Esophagus squamous epithelium (tissue), 5 donors: ENCODE measurements around the gene PIAS2. TPM values are rescaled to one million over a fixed set of nuclear protein-coding genes. Genes with fewer than 3 reads are reported as not detected.

Source experiments
- DNase-seq: peaks from one replicate; lab custom pipeline; 2025; lab: John Stamatoyannopoulos, UW
- H3K27ac ChIP-seq, 4 donors: fragments of 200-600 bp; sonication (generic); one replicate each; pipeline ENCODE4 v1.5.1; 2016 to 2019; ENCODE audit warnings: mild to moderate bottlenecking in 1 of 4
- H3K27me3 ChIP-seq, 4 donors: fragments of 200-600 bp; sonication (generic); 1 replicate in 3 of 4; 2 replicates in 1 of 4; pipeline versions ENCODE4 v1.5.1 to v1.6.0; 2017 to 2021; ENCODE audit warnings: antibody characterized with exemption in 1 of 4
- H3K36me3 ChIP-seq, 3 donors: fragments of 200-600 bp; sonication (generic); one replicate each; pipeline ENCODE4 v1.5.1; 2016 to 2019
- H3K4me1 ChIP-seq, 3 donors: fragments of 200-600 bp; sonication (generic); one replicate each; pipeline ENCODE4 v1.5.1; 2017 to 2019
- H3K4me3 ChIP-seq, 4 donors: fragments of 200-600 bp; sonication (generic); 1 replicate in 3 of 4; 2 replicates in 1 of 4; pipeline ENCODE4 v1.5.1; 2016 to 2019; ENCODE audit warnings: mild to moderate bottlenecking in 2 of 4, moderate library complexity in 1 of 4
- H3K9me3 ChIP-seq, 3 donors: fragments of 200-600 bp; sonication (generic); one replicate each; pipeline ENCODE4 v1.5.1; 2016 to 2019
- CTCF ChIP-seq, 6 experiments: fragments of 450-650 bp in 4 of 6; fragments of 200-600 bp in 2 of 6; sonication (generic) in 2 of 6; IDR thresholded peaks; one replicate each; pipeline ENCODE4 v1.5.1; 2016 to 2019; ENCODE audit warnings: antibody characterized with exemption in 6 of 6, mild to moderate bottlenecking in 4 of 6, moderate library complexity in 4 of 6
- POLR2A ChIP-seq, 4 donors: fragments of 450-650 bp; IDR thresholded peaks; one replicate each; pipeline ENCODE4 v1.6.1; 2017; ENCODE audit warnings: antibody characterized with exemption in 4 of 4, mild to moderate bottlenecking in 4 of 4, moderate library complexity in 3 of 4
- WGBS, 2 donors: methylation state at CpG; one replicate each; pipeline ENCODE4 v1.1.5; 2018; 5-methylcytosine and 5-hydroxymethylcytosine counted together
- intact Hi-C: fragments of 100-400 bp; cut with DNase I; formaldehyde crosslinking; loops from one replicate; pipeline ENCODE4 v1.15.0; 2022
- total RNA-seq, 4 donors: library from RNA; depleted of rRNA; stranded (reverse); fragments of >200 nt; gene quantifications; one replicate each; pipeline ENCODE4 v1.1.0, GENCODE V29; 2016
- donor health status: DM: yes; HTN: yes; CAD: no.

PIAS2 gene
- total RNA-seq, 4 donors from 2014 or later: 6.0 to 24.0 (median 12.0) TPM

DNA sequence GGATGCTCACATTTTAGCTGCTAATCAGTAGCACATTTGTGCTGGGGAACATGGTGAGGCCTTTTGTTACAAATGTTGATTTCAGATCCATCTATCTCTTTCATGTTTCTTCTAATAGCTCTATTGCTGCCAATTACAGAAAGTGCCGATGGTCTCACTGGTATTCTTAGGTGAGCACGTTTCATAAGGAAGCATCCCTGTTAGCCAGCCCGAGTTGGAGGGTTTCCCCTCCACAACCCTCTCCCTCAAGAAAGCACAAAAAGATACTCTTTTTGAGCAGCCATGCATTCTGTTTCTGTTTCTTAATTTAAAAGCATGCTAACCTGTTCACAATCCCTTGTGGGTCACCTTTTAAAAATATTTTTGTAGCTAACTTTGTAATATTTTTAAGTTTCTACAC, 129.6 kb downstream of the PIAS2 start:
- intact Hi-C loops: no loop called here
- H3K27ac ChIP-seq: no peak overlapping the region
- 70 to 74% methylated on average over 3 of the region's 3 CpGs for WGBS, 2 donors
- H3K9me3 ChIP-seq: no peaks in the 10 kb centered on the region
- H3K4me1 ChIP-seq: no peaks in the 10 kb centered on the region
- no peak for TF ChIP-seq CTCF (IDR thresholded peaks at IDR 0.05)
- TF ChIP-seq POLR2A (IDR thresholded peaks at IDR 0.05): no peak
- no peak overlapping the region for H3K4me3 ChIP-seq
- DNase-seq: no peak
- no peaks in the 10 kb centered on the region for H3K36me3 ChIP-seq
- no peaks in the 10 kb centered on the region for H3K27me3 ChIP-seq

- H3K4me1 ChIP-seq: no peaks in the 10 kb centered on the region
- H3K27me3 ChIP-seq: peaks cover 0 to 8% (median 0%) of the 10 kb centered on the region in 4 donors
- intact Hi-C loops: no loop called here
- H3K4me3 ChIP-seq: no peak overlapping the region
- TF ChIP-seq CTCF (IDR thresholded peaks at IDR 0.05) (no peak), POLR2A (IDR thresholded peaks at IDR 0.05) (no peak)
- WGBS, 2 donors: 48 to 55% methylated on average over 3 to 5 of the region's 5 CpGs
- no peaks in the 10 kb centered on the region for H3K36me3 ChIP-seq
- H3K9me3 ChIP-seq: no peaks in the 10 kb centered on the region
- DNase-seq: no peak
- H3K27ac ChIP-seq: no peak overlapping the region
Measured at GRCh38 chr18:46772357-46772756, 144.9 kb downstream of the PIAS2 start.

- H3K36me3 ChIP-seq: no peaks in the 10 kb centered on the region
- H3K9me3 ChIP-seq: no peaks in the 10 kb centered on the region
- intact Hi-C loops: no loop called here
- H3K4me3 ChIP-seq: no peak overlapping the region
- H3K27ac ChIP-seq: no peak overlapping the region
- DNase-seq: no peak
- TF ChIP-seq CTCF (IDR thresholded peaks at IDR 0.05) (no peak), POLR2A (IDR thresholded peaks at IDR 0.05) (no peak)
- WGBS, 2 donors: 55 to 60% methylated on average over 2 to 3 of the region's 3 CpGs
- H3K4me1 ChIP-seq: no peaks in the 10 kb centered on the region
- H3K27me3 ChIP-seq: peaks cover 0 to 8% (median 0%) of the 10 kb centered on the region in 4 donors
Measured at GRCh38 chr18:46771141-46771540, 146.2 kb downstream of the PIAS2 start.

DNA sequence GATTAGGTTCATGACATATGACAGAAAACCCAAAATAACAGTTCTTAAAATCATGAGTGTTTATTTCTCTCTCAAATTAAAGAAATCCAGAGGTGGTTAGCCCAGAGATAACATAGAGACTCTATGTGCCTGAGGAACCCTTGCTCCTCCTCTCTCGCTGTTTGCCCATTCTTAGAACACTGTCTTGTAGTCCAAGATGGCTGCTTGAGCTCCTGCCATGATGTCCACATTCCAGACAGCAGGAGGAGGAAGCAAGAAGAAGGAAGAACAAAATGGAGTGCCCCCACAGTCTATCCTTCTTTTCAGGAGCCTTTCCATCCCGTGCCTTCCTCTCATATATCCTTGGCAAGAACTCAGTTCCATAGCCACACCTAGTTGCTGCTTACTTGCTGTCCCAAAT, 146.6 kb downstream of the PIAS2 start:
- Histone ChIP-seq H3K4me1 (no peaks in the 10 kb centered on the region), H3K36me3 (no peaks in the 10 kb centered on the region), H3K9me3 (no peaks in the 10 kb centered on the region), H3K27ac (no peak overlapping the region), H3K4me3 (no peak overlapping the region), H3K27me3 (peaks cover 0 to 8% (median 0%) of the 10 kb centered on the region in 4 donors)
- TF ChIP-seq CTCF (IDR thresholded peaks at IDR 0.05) (no peak), POLR2A (IDR thresholded peaks at IDR 0.05) (no peak)
- no peak for DNase-seq
- intact Hi-C loops: no loop called here
- 52 to 65% methylated on average over 2 of the region's 2 CpGs for WGBS, 2 donors

- H3K4me3 ChIP-seq: no peak overlapping the region
- H3K36me3 ChIP-seq: no peaks in the 10 kb centered on the region
- no peaks in the 10 kb centered on the region for H3K9me3 ChIP-seq
- peaks cover 0 to 18% (median 0%) of the 10 kb centered on the region in 4 donors for H3K27me3 ChIP-seq
- intact Hi-C loops: no loop called here
- no peak for DNase-seq
- H3K27ac ChIP-seq: no peak overlapping the region
- no peak for TF ChIP-seq POLR2A (IDR thresholded peaks at IDR 0.05)
- TF ChIP-seq CTCF (IDR thresholded peaks at IDR 0.05): no peak
- H3K4me1 ChIP-seq: no peaks in the 10 kb centered on the region
- 47 to 73% methylated on average over 2 to 6 of the region's 9 CpGs for WGBS, 2 donors
Measured at GRCh38 chr18:46768166-46768921, 149.0 kb downstream of the PIAS2 start.
